Endothelial cell of umbilical vein (primary cell): Measurements from ENCODE around the gene HFE. TPM values are rescaled to one million over a fixed set of nuclear protein-coding genes. Genes with fewer than 3 reads are reported as not detected.

Source experiments
- BruUV-seq: library from RNA; stranded (reverse); fragments of 400-500 nt; replicated peaks from 2 replicates; lab custom pipeline; 2021; lab: Mats Ljungman, UMichigan
- CTCF ChIA-PET: fragments of 300-600, 350-600 bp; sonication (Branson Sonifier 250); formaldehyde crosslinking; loops from one replicate; lab custom pipeline; 2021; ENCODE audit warnings: antibody characterized with exemption, inconsistent platforms; lab: Charles Lee
- POLR2A ChIA-PET: fragments of 300-600, 350-600 bp; sonication (Branson Sonifier 250); formaldehyde crosslinking; loops from one replicate; lab custom pipeline; 2021; ENCODE audit warnings: antibody characterized with exemption, inconsistent platforms; lab: Charles Lee
- DNase-seq: peaks from one replicate; pipeline ENCODE4 v3.0.0-alpha.2; 2011; ENCODE audit warnings: low read depth, low spot score
- FAIRE-seq: peaks from 2 replicates; lab custom pipeline; 2011; peaks lifted over from hg19 to GRCh38; lab: Jason Lieb, UNC
- H2AFZ ChIP-seq: 2 replicates; pipeline ENCODE4 v1.6.0; 2012; ENCODE audit warnings: low read depth, low read length, control low read depth, inconsistent platforms
- H3K27ac ChIP-seq: 2 replicates; pipeline ENCODE4 v1.5.1; 2011; ENCODE audit warnings: low read depth, mild to moderate bottlenecking, control low read depth, low read length, moderate library complexity; ENCODE audit not compliant: insufficient read depth
- H3K27me3 ChIP-seq, 2 experiments: 2 replicates each; pipeline versions ENCODE4 v1.6.0 to v1.6.1; 2011; ENCODE audit warnings: low read length in 2 of 2, mixed read lengths in 1 of 2; ENCODE audit not compliant: control insufficient read depth in 2 of 2, insufficient read depth in 2 of 2
- H3K36me3 ChIP-seq, 2 experiments: 2 replicates in 1 of 2; 3 replicates in 1 of 2; pipeline ENCODE4 v1.5.1; 2011; ENCODE audit warnings: low read length in 2 of 2, mild to moderate bottlenecking in 1 of 2, moderate library complexity in 1 of 2; ENCODE audit not compliant: control insufficient read depth in 2 of 2, insufficient read depth in 2 of 2; ENCODE audit errors: extremely low read depth in 1 of 2
- H3K4me1 ChIP-seq: 3 replicates; pipeline ENCODE4 v1.5.1; 2011; ENCODE audit warnings: mild to moderate bottlenecking, low read length; ENCODE audit not compliant: control insufficient read depth, insufficient read depth; ENCODE audit errors: extremely low read depth
- H3K4me2 ChIP-seq: 2 replicates; pipeline ENCODE4 v1.6.1; 2011; ENCODE audit warnings: low read length, control low read depth, mixed read lengths; ENCODE audit not compliant: insufficient read depth
- H3K4me3 ChIP-seq, 3 experiments: fragments of 200-600 bp in 1 of 3; sonication (generic), shearing (Covaris generic) in 1 of 3; replicated peaks in 1 of 3; 2 replicates each; pipeline ENCODE4 v1.5.1; 2011 to 2016; ENCODE audit warnings: control low read depth in 3 of 3, low read length in 3 of 3, mild to moderate bottlenecking in 2 of 3, inconsistent platforms in 1 of 3, low read depth in 1 of 3, moderate library complexity in 1 of 3; ENCODE audit not compliant: insufficient read depth in 1 of 3
- H3K79me2 ChIP-seq: 2 replicates; pipeline ENCODE4 v1.6.0; 2012; ENCODE audit warnings: low read length, inconsistent platforms; ENCODE audit not compliant: control insufficient read depth, insufficient read depth
- H3K9ac ChIP-seq: replicated peaks from 2 replicates; pipeline ENCODE3; 2011; ENCODE audit warnings: low read length, control low read depth; ENCODE audit not compliant: insufficient read depth; ENCODE audit errors: extremely low read depth
- H3K9me1 ChIP-seq: replicated peaks from 3 replicates; pipeline ENCODE4 v1.6.0; 2011; ENCODE audit warnings: mild to moderate bottlenecking, low read length; ENCODE audit not compliant: control insufficient read depth, insufficient read depth; ENCODE audit errors: extremely low read depth
- H3K9me3 ChIP-seq: replicated peaks from 2 replicates; pipeline ENCODE4 v1.5.1; 2012; ENCODE audit warnings: low read length, inconsistent platforms; ENCODE audit not compliant: control insufficient read depth, insufficient read depth
- H4K20me1 ChIP-seq: replicated peaks from 2 replicates; pipeline ENCODE3; 2011; ENCODE audit warnings: mild to moderate bottlenecking, low read length; ENCODE audit not compliant: control insufficient read depth, insufficient read depth; ENCODE audit errors: extremely low read depth
- EZH2 ChIP-seq: IDR thresholded peaks from 2 replicates; pipeline ENCODE4 v1.6.1; 2012; ENCODE audit warnings: borderline replicate concordance, low read depth, mild to moderate bottlenecking, moderate library complexity, low read length, inconsistent platforms; ENCODE audit not compliant: severe bottlenecking
- FOS ChIP-seq: IDR thresholded peaks from 2 replicates; pipeline ENCODE4 v1.6.1; 2011; ENCODE audit warnings: mild to moderate bottlenecking, low read length, moderate library complexity, borderline replicate concordance; ENCODE audit not compliant: insufficient read depth
- GATA2 ChIP-seq: IDR thresholded peaks from 2 replicates; pipeline ENCODE4 v1.7.0; 2011; ENCODE audit warnings: low read depth, mild to moderate bottlenecking, moderate library complexity, mixed read lengths, low read length; ENCODE audit not compliant: insufficient read length, insufficient read depth
- JUN ChIP-seq: IDR thresholded peaks from 2 replicates; pipeline ENCODE4 v1.6.1; 2011; ENCODE audit warnings: borderline replicate concordance, low read depth; ENCODE audit not compliant: insufficient read length, insufficient read depth
- MYC ChIP-seq: IDR thresholded peaks from one replicate; pipeline ENCODE4 v1.6.1; 2011; ENCODE audit warnings: mild to moderate bottlenecking, low read depth, low read length
- POLR2A ChIP-seq: IDR thresholded peaks from 2 replicates; pipeline ENCODE4 v1.6.1; 2012; ENCODE audit warnings: low read depth, mild to moderate bottlenecking, control low read depth, low read length
- POLR2AphosphoS5 ChIP-seq: IDR thresholded peaks from 2 replicates; pipeline ENCODE4 v1.6.1; 2012; ENCODE audit warnings: low read depth, mild to moderate bottlenecking, control low read depth, low read length, moderate library complexity; ENCODE audit not compliant: insufficient read depth
- dilution Hi-C: fragments of 300-500 bp; cut with MboI; formaldehyde crosslinking; loops from one replicate; pipeline ENCODE4 v1.15.0; 2019; ENCODE audit warnings: low sequenced_read_pairs; ENCODE audit not compliant: extremely low pct_ligation_motif_present
- intact Hi-C: fragments of 100-400 bp; cut with micrococcal nuclease; formaldehyde crosslinking; loops from one replicate; pipeline ENCODE4 v1.10.0; 2022
- polyA plus RNA-seq, 4 experiments: library from polyadenylated mRNA; depleted of rRNA in 3 of 4; stranded (reverse) in 3 of 4; unstranded in 1 of 4; fragments of >200 nt; gene quantifications; 2 replicates each; pipeline versions ENCODE4 v1.2.1 to v1.2.3, GENCODE V29; 2011 to 2012; ENCODE audit warnings: missing spikeins in 1 of 4
- total RNA-seq: library from RNA; stranded (reverse); gene quantifications from 2 replicates; pipeline ENCODE4 v1.2.3, GENCODE V29; 2021
- TF ChIP-seq, protein P1 (sequence below): IDR thresholded peaks from 2 replicates; pipeline ENCODE4 v1.6.1; 2011; ENCODE audit not compliant: insufficient read depth, insufficient read length
- TF ChIP-seq, protein P2 (sequence below), 2 donors: IDR thresholded peaks; 1 replicate in 1 of 2; 2 replicates in 1 of 2; pipeline ENCODE4 v1.5.1; 2011; ENCODE audit warnings: low read length in 2 of 2, mild to moderate bottlenecking in 2 of 2, moderate library complexity in 2 of 2, control low read depth in 1 of 2, inconsistent platforms in 1 of 2, low read depth in 1 of 2; ENCODE audit not compliant: insufficient read depth in 1 of 2; ENCODE audit errors: extremely low read depth in 1 of 2

HFE gene
- total and polyA plus RNA-seq, 2 donors (not counting 3 experiments of a cell fraction or from before 2014, with no cell fraction given) = 6.3 to 8.1 TPM

DNA sequence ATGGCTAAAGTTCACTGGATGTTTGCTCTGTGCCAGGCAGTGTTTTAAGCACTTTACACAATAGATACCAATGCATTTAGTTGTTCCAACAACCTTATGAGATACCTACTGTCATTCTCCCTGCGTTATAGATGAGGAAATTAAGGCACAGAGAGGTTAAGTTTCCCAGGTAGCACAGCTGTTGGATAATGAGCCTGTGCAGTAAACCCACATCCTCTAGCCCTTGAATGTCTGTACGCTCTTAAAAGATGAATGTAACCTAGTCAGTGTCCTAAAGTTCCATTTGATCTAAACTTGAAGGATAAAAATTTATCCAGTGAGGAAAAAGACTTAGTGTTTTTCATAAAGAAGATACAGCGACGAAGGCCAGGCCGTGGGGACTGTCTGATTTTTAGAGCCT, 28.0 kb downstream of the HFE start:
- Histone ChIP-seq H3K9ac (no peak overlapping the region), H2AFZ (no peak overlapping the region), H3K79me2 (no peaks in the 10 kb centered on the region), H3K27ac (no peak overlapping the region), H3K4me2 (no peak overlapping the region), H3K4me1 (no peaks in the 10 kb centered on the region), H3K27me3 (peaks cover 5 to 7% of the 10 kb centered on the region in 2 experiments), H4K20me1 (no peaks in the 10 kb centered on the region), H3K36me3 (no peaks in the 10 kb centered on the region), H3K9me1 (no peaks in the 10 kb centered on the region), H3K9me3 (no peaks in the 10 kb centered on the region), H3K4me3 (no peak overlapping the region)
- no TSS peak for BruUV-seq
- FAIRE-seq = no peak
- ChIA-PET CTCF (no interaction called here), POLR2A (interaction anchor here (0.9 kb wide), 1 partner anchor 12 kb away, joined by 8 read pairs; a partner anchor contains a TSS)
- DNase-seq = no peak
- intact Hi-C loops = no loop called here
- TF ChIP-seq, protein P1, sequence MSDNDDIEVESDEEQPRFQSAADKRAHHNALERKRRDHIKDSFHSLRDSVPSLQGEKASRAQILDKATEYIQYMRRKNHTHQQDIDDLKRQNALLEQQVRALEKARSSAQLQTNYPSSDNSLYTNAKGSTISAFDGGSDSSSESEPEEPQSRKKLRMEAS = no peak
- TF ChIP-seq POLR2AphosphoS5 (no peak), POLR2A (no peak), FOS (no peak), GATA2 (no peak), MYC (no peak), EZH2 (no peak), JUN (no peak)
- TF ChIP-seq, protein P2, sequence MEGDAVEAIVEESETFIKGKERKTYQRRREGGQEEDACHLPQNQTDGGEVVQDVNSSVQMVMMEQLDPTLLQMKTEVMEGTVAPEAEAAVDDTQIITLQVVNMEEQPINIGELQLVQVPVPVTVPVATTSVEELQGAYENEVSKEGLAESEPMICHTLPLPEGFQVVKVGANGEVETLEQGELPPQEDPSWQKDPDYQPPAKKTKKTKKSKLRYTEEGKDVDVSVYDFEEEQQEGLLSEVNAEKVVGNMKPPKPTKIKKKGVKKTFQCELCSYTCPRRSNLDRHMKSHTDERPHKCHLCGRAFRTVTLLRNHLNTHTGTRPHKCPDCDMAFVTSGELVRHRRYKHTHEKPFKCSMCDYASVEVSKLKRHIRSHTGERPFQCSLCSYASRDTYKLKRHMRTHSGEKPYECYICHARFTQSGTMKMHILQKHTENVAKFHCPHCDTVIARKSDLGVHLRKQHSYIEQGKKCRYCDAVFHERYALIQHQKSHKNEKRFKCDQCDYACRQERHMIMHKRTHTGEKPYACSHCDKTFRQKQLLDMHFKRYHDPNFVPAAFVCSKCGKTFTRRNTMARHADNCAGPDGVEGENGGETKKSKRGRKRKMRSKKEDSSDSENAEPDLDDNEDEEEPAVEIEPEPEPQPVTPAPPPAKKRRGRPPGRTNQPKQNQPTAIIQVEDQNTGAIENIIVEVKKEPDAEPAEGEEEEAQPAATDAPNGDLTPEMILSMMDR (IDR thresholded peaks at IDR 0.05; ENCODE audit: extremely low read depth in 1 of 2, insufficient read depth in 1 of 2, low read depth in 1 of 2, low read length in 2 of 2) = no peak
- dilution Hi-C loops = no loop called here
